ENCODE results near the gene SORL1.

DNA sequence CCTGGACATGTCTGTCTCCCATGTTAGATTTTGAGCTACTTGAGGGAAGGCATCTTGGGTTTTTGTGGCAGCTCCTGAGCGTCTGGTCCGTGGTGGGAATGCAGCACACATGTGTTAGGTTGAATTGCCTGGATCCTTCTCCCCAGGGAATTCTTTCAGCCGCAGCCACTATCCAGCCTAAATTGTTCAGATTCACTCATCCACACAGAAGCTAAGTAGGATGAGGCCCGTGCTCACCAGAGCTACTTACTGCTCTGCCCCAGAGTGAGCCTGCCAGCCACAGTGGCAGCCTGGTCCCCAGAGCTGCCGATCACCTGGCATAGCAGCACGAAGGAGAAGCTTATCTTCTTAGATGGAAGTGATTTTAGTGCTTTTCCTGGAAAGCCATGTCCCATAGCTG, 35.1 kb downstream of the SORL1 start:
- TF ChIP-seq SUZ12 (IDR thresholded peaks at IDR 0.05) (no peak), ELF4 (IDR thresholded peaks at IDR 0.05) (no peak), FOXM1 (IDR thresholded peaks at IDR 0.05; ENCODE audit: borderline replicate concordance) (no peak), SP1 (IDR thresholded peaks at IDR 0.05) (no peak), BHLHE40 (IDR thresholded peaks at IDR 0.05; ENCODE audit: borderline replicate concordance) (no peak), FOXK2 (IDR thresholded peaks at IDR 0.05) (no peak), CTBP1 (IDR thresholded peaks at IDR 0.05; ENCODE audit: borderline replicate concordance) (no peak), HDGF (IDR thresholded peaks at IDR 0.05; ENCODE audit: borderline replicate concordance) (no peak), FOXA1 (IDR thresholded peaks at IDR 0.05) (no peak), ZNF384 (IDR thresholded peaks at IDR 0.05) (no peak), TARDBP (IDR thresholded peaks at IDR 0.05) (no peak)
